HG02938 (cell line): ENCODE results near the gene THBS1.

Source experiments
- ATAC-seq: cut with Tn5 transposase; IDR thresholded peaks from one replicate; pipeline ENCODE4 v1.9.1; 2021; ENCODE audit warnings: mild to moderate bottlenecking, moderate library complexity; ENCODE audit not compliant: unreplicated experiment

THBS1 gene

GRCh38 chr15:39580485-39581241, at the start of gene THBS1:
THBS1 (plus strand) TSS chr15:39581079; CDS start chr15:39581858, 779 bp downstream.
- ATAC-seq, result no peak

- ATAC-seq, result no peak
Measured at GRCh38 chr15:39534996-39535395, 45.9 kb upstream of the THBS1 start.

GRCh38 chr15:39535466-39535865, 45.4 kb upstream of the THBS1 start:
- no peak for ATAC-seq

- no peak for ATAC-seq
Measured at GRCh38 chr15:39538936-39539335, 41.9 kb upstream of the THBS1 start.

GRCh38 chr15:39539466-39539865, 41.4 kb upstream of the THBS1 start:
- no peak for ATAC-seq

- no peak for ATAC-seq
Measured at GRCh38 chr15:39539973-39540558, 40.8 kb upstream of the THBS1 start.

GRCh38 chr15:39542385-39543065, 38.4 kb upstream of the THBS1 start:
- no peak for ATAC-seq

- ATAC-seq, result no peak
Measured at GRCh38 chr15:39543651-39544050, 37.2 kb upstream of the THBS1 start.

- no peak for ATAC-seq
Measured at GRCh38 chr15:39546842-39547241, 34.0 kb upstream of the THBS1 start.

- ATAC-seq, result no peak
Measured at GRCh38 chr15:39548561-39548960, 32.3 kb upstream of the THBS1 start.

GRCh38 chr15:39549912-39550311, 31.0 kb upstream of the THBS1 start:
- no peak for ATAC-seq

- no peak for ATAC-seq
Measured at GRCh38 chr15:39551476-39551875, 29.4 kb upstream of the THBS1 start.

GRCh38 chr15:39552556-39552955, 28.3 kb upstream of the THBS1 start:
- no peak for ATAC-seq

- ATAC-seq, result no peak
Measured at GRCh38 chr15:39553947-39554693, 26.8 kb upstream of the THBS1 start.

- no peak for ATAC-seq
Measured at GRCh38 chr15:39554746-39555387, 26.0 kb upstream of the THBS1 start.

- no peak for ATAC-seq
Measured at GRCh38 chr15:39555885-39556284, 25.0 kb upstream of the THBS1 start.

GRCh38 chr15:39556461-39556860, 24.4 kb upstream of the THBS1 start:
- no peak for ATAC-seq

- no peak for ATAC-seq
Measured at GRCh38 chr15:39558421-39558820, 22.5 kb upstream of the THBS1 start.

GRCh38 chr15:39564972-39565665, 15.8 kb upstream of the THBS1 start:
- ATAC-seq, result no peak

- no peak for ATAC-seq
Measured at GRCh38 chr15:39565851-39566250, 15.0 kb upstream of the THBS1 start.
